DMS153 treated with DMSO at 0.1 percent for 48 hours (cell line): ENCODE data around the gene FAM184A.
"Not testable (repeated sequence)": the region's sequence is repeated elsewhere in the genome, so short reads cannot be mapped to it uniquely, and the experiment has no call there.

Source experiments
- DNase-seq: peaks from one replicate; lab custom pipeline; 2025; ENCODE audit not compliant: unreplicated experiment; lab: John Stamatoyannopoulos, UW

The FAM184A gene

GRCh38 chr6:119078376-119079282, at the start of gene FAM184A:
TSS of gene FAM184A (minus strand) at chr6:119078664. CDS start at chr6:119078299, 365 bp downstream.
- DNase-seq, result peak; percentile 26

- no peak for DNase-seq
Measured at GRCh38 chr6:119127627-119128026, 49.2 kb upstream of the FAM184A start.

GRCh38 chr6:119126826-119127225, 48.4 kb upstream of the FAM184A start:
- DNase-seq, result no peak

GRCh38 chr6:119126140-119126539, 47.7 kb upstream of the FAM184A start:
- DNase-seq, result no peak

- no peak for DNase-seq
Measured at GRCh38 chr6:119125576-119125975, 47.1 kb upstream of the FAM184A start.

- DNase-seq, result no peak
Measured at GRCh38 chr6:119124079-119124824, 45.8 kb upstream of the FAM184A start.

- no peak for DNase-seq
Measured at GRCh38 chr6:119122336-119122735, 43.9 kb upstream of the FAM184A start.

- no peak for DNase-seq
Measured at GRCh38 chr6:119121367-119121766, 42.9 kb upstream of the FAM184A start.

GRCh38 chr6:119119989-119120388, 41.5 kb upstream of the FAM184A start:
- no peak for DNase-seq

GRCh38 chr6:119119062-119119461, 40.6 kb upstream of the FAM184A start:
- DNase-seq, result not testable (repeated sequence)

GRCh38 chr6:119116712-119117281, 38.3 kb upstream of the FAM184A start:
- no peak for DNase-seq

GRCh38 chr6:119113961-119114360, 35.5 kb upstream of the FAM184A start:
- DNase-seq, result no peak

GRCh38 chr6:119112812-119113530, 34.5 kb upstream of the FAM184A start:
- DNase-seq, result no peak

- peak; percentile 49 for DNase-seq
Measured at GRCh38 chr6:119110601-119111548, 32.4 kb upstream of the FAM184A start.

GRCh38 chr6:119109654-119110325, 31.3 kb upstream of the FAM184A start:
- DNase-seq, result no peak

- DNase-seq, result no peak
Measured at GRCh38 chr6:119108076-119108475, 29.6 kb upstream of the FAM184A start.

- DNase-seq, result no peak
Measured at GRCh38 chr6:119105282-119105681, 26.8 kb upstream of the FAM184A start.

GRCh38 chr6:119102901-119103300, 24.4 kb upstream of the FAM184A start:
- DNase-seq, result no peak

GRCh38 chr6:119100115-119100514, 21.7 kb upstream of the FAM184A start:
- DNase-seq, result no peak
